ENCODE measurements around the gene AREG.

DNA sequence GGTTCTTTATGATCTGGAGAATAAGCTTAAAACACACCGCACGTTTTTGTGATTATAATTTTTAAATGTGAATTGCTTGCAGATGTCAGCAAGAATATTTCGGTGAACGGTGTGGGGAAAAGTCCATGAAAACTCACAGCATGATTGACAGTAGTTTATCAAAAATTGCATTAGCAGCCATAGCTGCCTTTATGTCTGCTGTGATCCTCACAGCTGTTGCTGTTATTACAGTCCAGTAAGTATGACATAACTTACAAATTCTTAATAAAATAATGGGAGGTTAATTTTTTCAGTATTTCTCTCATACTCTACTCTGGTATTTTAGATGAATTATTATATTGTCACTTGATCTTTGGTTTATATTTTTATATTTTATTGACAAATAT is 5.4 kb downstream of the AREG start:
- TF ChIP-seq, protein P1, sequence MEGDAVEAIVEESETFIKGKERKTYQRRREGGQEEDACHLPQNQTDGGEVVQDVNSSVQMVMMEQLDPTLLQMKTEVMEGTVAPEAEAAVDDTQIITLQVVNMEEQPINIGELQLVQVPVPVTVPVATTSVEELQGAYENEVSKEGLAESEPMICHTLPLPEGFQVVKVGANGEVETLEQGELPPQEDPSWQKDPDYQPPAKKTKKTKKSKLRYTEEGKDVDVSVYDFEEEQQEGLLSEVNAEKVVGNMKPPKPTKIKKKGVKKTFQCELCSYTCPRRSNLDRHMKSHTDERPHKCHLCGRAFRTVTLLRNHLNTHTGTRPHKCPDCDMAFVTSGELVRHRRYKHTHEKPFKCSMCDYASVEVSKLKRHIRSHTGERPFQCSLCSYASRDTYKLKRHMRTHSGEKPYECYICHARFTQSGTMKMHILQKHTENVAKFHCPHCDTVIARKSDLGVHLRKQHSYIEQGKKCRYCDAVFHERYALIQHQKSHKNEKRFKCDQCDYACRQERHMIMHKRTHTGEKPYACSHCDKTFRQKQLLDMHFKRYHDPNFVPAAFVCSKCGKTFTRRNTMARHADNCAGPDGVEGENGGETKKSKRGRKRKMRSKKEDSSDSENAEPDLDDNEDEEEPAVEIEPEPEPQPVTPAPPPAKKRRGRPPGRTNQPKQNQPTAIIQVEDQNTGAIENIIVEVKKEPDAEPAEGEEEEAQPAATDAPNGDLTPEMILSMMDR (IDR thresholded peaks at IDR 0.05; ENCODE audit: low read depth, low read length), result no peak
- TF ChIP-seq, protein P2, sequence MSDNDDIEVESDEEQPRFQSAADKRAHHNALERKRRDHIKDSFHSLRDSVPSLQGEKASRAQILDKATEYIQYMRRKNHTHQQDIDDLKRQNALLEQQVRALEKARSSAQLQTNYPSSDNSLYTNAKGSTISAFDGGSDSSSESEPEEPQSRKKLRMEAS (IDR thresholded peaks at IDR 0.05; ENCODE audit: low read depth, low read length), result no peak
- no peak for TF ChIP-seq POLR2A (IDR thresholded peaks at IDR 0.05; ENCODE audit: extremely low read depth, insufficient read length)

Data from NB4 (cell line).